GM12864 (cell line): Measurements from ENCODE around the gene EBI3.
"Not testable (repeated sequence)": the region's sequence is repeated elsewhere in the genome, so short reads cannot be mapped to it uniquely, and the experiment has no call there.

Experiments used
- DNase-seq: peaks from one replicate; pipeline ENCODE4 v3.0.0-alpha.2; 2011; ENCODE audit warnings: low read depth
- H3K4me3 ChIP-seq: 2 replicates; pipeline ENCODE4 v1.5.1; 2011; ENCODE audit warnings: mild to moderate bottlenecking, low read depth, low read length, control low read depth
- TF ChIP-seq, protein P1 (sequence below): IDR thresholded peaks from 2 replicates; pipeline ENCODE4 v1.5.1; 2011; ENCODE audit warnings: low read depth, mild to moderate bottlenecking, moderate library complexity, low read length, control low read depth, inconsistent platforms; ENCODE audit errors: missing control alignments

EBI3 gene

GRCh38 chr19:4266253-4267000 lies 37.1 kb downstream of the EBI3 start:
- DNase-seq, result no peak
- no peak overlapping the region for H3K4me3 ChIP-seq
- TF ChIP-seq, protein P1, sequence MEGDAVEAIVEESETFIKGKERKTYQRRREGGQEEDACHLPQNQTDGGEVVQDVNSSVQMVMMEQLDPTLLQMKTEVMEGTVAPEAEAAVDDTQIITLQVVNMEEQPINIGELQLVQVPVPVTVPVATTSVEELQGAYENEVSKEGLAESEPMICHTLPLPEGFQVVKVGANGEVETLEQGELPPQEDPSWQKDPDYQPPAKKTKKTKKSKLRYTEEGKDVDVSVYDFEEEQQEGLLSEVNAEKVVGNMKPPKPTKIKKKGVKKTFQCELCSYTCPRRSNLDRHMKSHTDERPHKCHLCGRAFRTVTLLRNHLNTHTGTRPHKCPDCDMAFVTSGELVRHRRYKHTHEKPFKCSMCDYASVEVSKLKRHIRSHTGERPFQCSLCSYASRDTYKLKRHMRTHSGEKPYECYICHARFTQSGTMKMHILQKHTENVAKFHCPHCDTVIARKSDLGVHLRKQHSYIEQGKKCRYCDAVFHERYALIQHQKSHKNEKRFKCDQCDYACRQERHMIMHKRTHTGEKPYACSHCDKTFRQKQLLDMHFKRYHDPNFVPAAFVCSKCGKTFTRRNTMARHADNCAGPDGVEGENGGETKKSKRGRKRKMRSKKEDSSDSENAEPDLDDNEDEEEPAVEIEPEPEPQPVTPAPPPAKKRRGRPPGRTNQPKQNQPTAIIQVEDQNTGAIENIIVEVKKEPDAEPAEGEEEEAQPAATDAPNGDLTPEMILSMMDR, result no peak

- DNase-seq, result no peak
- TF ChIP-seq, protein P1, result peak; percentile 67
Observed at GRCh38 chr19:4267101-4267900, 38.0 kb downstream of the EBI3 start.

GRCh38 chr19:4267901-4268815 lies 38.8 kb downstream of the EBI3 start:
- TF ChIP-seq, protein P1, result no peak
- no peak for DNase-seq
- H3K4me3 ChIP-seq, result no peak overlapping the region

More at GRCh38 chr19:4267101-4267900, 38.0 kb downstream of the EBI3 start:
- H3K4me3 ChIP-seq, result no peak overlapping the region

- no peak overlapping the region for H3K4me3 ChIP-seq
- TF ChIP-seq, protein P1, result no peak
- no peak for DNase-seq
Observed at GRCh38 chr19:4268816-4269430, 39.6 kb downstream of the EBI3 start.

- TF ChIP-seq, protein P1, result no peak
- DNase-seq, result no peak
- H3K4me3 ChIP-seq, result no peak overlapping the region
Observed at GRCh38 chr19:4272894-4273293, 43.6 kb downstream of the EBI3 start.

GRCh38 chr19:4274321-4274686 lies 45.0 kb downstream of the EBI3 start:
- not testable (repeated sequence) for H3K4me3 ChIP-seq

More at GRCh38 chr19:4274321-4274686, 45.0 kb downstream of the EBI3 start:
- not testable (repeated sequence) for DNase-seq
